ENCODE measurements around the gene CIDEB. TPM values are rescaled to one million over a fixed set of nuclear protein-coding genes. Genes with fewer than 3 reads are reported as not detected.

CIDEB gene
- total and polyA plus RNA-seq, 2 of the 13 experiments (the other 11 are each of a cell fraction or from before 2014, with no cell fraction given), result 35.8 to 110 TPM

DNA sequence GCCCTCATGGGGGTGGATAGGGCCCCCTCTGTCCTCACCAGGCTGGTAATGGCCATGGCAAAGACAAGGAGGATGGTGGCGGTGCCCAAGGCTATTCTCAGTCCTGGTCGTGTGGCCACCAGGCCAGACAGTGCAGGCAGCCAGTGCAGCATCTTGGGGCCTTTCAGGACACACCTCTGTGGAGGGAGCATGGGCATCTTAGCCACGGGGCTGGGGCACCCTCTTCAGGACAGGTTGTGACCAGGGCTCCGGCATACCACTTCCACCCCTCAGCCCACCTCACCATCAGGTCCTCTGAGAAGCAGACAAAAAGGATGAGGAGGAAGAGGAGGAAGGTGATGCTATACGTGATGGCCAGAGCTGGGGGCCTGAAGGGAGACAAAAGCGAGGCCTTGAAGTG lies 16.2 kb upstream of the CIDEB start (continued):
- TF ChIP-seq, protein P1, sequence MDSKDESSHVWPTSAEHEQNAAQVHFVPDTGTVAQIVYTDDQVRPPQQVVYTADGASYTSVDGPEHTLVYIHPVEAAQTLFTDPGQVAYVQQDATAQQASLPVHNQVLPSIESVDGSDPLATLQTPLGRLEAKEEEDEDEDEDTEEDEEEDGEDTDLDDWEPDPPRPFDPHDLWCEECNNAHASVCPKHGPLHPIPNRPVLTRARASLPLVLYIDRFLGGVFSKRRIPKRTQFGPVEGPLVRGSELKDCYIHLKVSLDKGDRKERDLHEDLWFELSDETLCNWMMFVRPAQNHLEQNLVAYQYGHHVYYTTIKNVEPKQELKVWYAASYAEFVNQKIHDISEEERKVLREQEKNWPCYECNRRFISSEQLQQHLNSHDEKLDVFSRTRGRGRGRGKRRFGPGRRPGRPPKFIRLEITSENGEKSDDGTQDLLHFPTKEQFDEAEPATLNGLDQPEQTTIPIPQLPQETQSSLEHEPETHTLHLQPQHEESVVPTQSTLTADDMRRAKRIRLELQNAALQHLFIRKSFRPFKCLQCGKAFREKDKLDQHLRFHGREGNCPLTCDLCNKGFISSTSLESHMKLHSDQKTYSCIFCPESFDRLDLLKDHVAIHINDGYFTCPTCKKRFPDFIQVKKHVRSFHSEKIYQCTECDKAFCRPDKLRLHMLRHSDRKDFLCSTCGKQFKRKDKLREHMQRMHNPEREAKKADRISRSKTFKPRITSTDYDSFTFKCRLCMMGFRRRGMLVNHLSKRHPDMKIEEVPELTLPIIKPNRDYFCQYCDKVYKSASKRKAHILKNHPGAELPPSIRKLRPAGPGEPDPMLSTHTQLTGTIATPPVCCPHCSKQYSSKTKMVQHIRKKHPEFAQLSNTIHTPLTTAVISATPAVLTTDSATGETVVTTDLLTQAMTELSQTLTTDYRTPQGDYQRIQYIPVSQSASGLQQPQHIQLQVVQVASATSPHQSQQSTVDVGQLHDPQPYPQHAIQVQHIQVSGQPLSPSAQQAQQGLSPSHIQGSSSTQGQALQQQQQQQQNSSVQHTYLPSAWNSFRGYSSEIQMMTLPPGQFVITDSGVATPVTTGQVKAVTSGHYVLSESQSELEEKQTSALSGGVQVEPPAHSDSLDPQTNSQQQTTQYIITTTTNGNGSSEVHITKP (CRISPR knock-in tag; IDR thresholded peaks at IDR 0.05; ENCODE audit: low read depth), result no peak
- TF ChIP-seq, protein P2, sequence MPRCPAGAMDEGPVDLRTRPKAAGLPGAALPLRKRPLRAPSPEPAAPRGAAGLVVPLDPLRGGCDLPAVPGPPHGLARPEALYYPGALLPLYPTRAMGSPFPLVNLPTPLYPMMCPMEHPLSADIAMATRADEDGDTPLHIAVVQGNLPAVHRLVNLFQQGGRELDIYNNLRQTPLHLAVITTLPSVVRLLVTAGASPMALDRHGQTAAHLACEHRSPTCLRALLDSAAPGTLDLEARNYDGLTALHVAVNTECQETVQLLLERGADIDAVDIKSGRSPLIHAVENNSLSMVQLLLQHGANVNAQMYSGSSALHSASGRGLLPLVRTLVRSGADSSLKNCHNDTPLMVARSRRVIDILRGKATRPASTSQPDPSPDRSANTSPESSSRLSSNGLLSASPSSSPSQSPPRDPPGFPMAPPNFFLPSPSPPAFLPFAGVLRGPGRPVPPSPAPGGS (CRISPR knock-in tag; IDR thresholded peaks at IDR 0.05), result 0 out of 2 replicates have a peak, but pooled peaks have one; percentile 45
- TF ChIP-seq, protein P3, sequence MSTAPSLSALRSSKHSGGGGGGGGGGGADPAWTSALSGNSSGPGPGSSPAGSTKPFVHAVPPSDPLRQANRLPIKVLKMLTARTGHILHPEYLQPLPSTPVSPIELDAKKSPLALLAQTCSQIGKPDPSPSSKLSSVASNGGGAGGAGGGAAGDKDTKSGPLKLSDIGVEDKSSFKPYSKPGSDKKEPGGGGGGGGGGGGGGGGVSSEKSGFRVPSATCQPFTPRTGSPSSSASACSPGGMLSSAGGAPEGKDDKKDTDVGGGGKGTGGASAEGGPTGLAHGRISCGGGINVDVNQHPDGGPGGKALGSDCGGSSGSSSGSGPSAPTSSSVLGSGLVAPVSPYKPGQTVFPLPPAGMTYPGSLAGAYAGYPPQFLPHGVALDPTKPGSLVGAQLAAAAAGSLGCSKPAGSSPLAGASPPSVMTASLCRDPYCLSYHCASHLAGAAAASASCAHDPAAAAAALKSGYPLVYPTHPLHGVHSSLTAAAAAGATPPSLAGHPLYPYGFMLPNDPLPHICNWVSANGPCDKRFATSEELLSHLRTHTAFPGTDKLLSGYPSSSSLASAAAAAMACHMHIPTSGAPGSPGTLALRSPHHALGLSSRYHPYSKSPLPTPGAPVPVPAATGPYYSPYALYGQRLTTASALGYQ (CRISPR knock-in tag; IDR thresholded peaks at IDR 0.05), result no peak
- TF ChIP-seq ATF7-NPFF (CRISPR knock-in tag; IDR thresholded peaks at IDR 0.05; ENCODE audit: low read depth), result no peak
- TF ChIP-seq HMG20B (CRISPR knock-in tag; conservative IDR thresholded peaks at IDR 0.05), result no peak
- TF ChIP-seq ZNF724P (CRISPR knock-in tag; IDR thresholded peaks at IDR 0.05; ENCODE audit: borderline replicate concordance), result no peak
- no peak for TF ChIP-seq ZFP36L1 (CRISPR knock-in tag; IDR thresholded peaks at IDR 0.05)
- no peak for TF ChIP-seq HHEX (CRISPR knock-in tag; IDR thresholded peaks at IDR 0.05)
- peak; percentile 39; the same call in 1 of the 2 replicates for TF ChIP-seq ZNF263 (CRISPR knock-in tag; IDR thresholded peaks at IDR 0.05)
- no peak for TF ChIP-seq KAT2B (IDR thresholded peaks at IDR 0.05; ENCODE audit: borderline replicate concordance, low read depth, low read length)
- no peak for TF ChIP-seq NFIB (CRISPR knock-in tag; IDR thresholded peaks at IDR 0.05; ENCODE audit: borderline replicate concordance)
- TF ChIP-seq, protein P4, sequence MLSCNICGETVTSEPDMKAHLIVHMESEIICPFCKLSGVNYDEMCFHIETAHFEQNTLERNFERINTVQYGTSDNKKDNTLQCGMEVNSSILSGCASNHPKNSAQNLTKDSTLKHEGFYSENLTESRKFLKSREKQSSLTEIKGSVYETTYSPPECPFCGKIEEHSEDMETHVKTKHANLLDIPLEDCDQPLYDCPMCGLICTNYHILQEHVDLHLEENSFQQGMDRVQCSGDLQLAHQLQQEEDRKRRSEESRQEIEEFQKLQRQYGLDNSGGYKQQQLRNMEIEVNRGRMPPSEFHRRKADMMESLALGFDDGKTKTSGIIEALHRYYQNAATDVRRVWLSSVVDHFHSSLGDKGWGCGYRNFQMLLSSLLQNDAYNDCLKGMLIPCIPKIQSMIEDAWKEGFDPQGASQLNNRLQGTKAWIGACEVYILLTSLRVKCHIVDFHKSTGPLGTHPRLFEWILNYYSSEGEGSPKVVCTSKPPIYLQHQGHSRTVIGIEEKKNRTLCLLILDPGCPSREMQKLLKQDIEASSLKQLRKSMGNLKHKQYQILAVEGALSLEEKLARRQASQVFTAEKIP (CRISPR knock-in tag; IDR thresholded peaks at IDR 0.05; ENCODE audit: borderline replicate concordance), result no peak
- no peak for TF ChIP-seq DNMT3B (CRISPR knock-in tag; conservative IDR thresholded peaks at IDR 0.05)
- TF ChIP-seq ZNF101 (CRISPR knock-in tag; IDR thresholded peaks at IDR 0.05; ENCODE audit: borderline replicate concordance, low read depth), result no peak
- no peak for TF ChIP-seq ZFP1 (CRISPR knock-in tag; IDR thresholded peaks at IDR 0.05)
- TF ChIP-seq, protein P5, sequence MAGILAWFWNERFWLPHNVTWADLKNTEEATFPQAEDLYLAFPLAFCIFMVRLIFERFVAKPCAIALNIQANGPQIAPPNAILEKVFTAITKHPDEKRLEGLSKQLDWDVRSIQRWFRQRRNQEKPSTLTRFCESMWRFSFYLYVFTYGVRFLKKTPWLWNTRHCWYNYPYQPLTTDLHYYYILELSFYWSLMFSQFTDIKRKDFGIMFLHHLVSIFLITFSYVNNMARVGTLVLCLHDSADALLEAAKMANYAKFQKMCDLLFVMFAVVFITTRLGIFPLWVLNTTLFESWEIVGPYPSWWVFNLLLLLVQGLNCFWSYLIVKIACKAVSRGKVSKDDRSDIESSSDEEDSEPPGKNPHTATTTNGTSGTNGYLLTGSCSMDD (CRISPR knock-in tag; IDR thresholded peaks at IDR 0.05), result peak; percentile 13; the same call in 1 of the 2 replicates
- TF ChIP-seq, protein P6, sequence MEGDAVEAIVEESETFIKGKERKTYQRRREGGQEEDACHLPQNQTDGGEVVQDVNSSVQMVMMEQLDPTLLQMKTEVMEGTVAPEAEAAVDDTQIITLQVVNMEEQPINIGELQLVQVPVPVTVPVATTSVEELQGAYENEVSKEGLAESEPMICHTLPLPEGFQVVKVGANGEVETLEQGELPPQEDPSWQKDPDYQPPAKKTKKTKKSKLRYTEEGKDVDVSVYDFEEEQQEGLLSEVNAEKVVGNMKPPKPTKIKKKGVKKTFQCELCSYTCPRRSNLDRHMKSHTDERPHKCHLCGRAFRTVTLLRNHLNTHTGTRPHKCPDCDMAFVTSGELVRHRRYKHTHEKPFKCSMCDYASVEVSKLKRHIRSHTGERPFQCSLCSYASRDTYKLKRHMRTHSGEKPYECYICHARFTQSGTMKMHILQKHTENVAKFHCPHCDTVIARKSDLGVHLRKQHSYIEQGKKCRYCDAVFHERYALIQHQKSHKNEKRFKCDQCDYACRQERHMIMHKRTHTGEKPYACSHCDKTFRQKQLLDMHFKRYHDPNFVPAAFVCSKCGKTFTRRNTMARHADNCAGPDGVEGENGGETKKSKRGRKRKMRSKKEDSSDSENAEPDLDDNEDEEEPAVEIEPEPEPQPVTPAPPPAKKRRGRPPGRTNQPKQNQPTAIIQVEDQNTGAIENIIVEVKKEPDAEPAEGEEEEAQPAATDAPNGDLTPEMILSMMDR (CRISPR knock-in tag; IDR thresholded peaks at IDR 0.05), result peak; percentile 52
- TF ChIP-seq ONECUT2 (CRISPR knock-in tag; IDR thresholded peaks at IDR 0.05), result no peak
- TF ChIP-seq NCOR1 (IDR thresholded peaks at IDR 0.05; ENCODE audit: borderline replicate concordance, low read length), result no peak
- no peak for TF ChIP-seq NFE2 (CRISPR knock-in tag; IDR thresholded peaks at IDR 0.05)

Data from HepG2 (cell line).